ENCODE measurements around the gene SUN2.

The SUN2 gene

DNA sequence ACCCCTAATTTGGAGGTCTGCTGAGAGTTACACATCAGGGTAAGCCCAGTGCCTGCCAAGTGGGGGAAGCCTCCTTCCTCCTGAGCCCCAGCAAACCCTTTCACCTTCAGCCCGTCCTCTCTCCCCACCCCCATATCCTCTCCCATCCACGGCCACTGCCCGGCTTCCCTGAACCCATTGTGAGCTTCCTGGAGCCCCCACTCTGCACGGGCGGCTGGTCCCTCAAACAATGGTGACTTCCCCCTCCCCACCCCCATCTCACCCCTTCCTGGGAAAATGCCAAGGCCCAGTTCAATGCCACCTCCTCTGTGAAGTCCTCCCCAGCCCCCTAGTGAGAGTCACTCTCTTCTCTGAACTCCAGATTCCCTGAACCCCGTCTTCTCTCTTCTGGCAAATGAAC lies 20.3 kb upstream of the SUN2 start:
- no peak for DNase-seq

DNA sequence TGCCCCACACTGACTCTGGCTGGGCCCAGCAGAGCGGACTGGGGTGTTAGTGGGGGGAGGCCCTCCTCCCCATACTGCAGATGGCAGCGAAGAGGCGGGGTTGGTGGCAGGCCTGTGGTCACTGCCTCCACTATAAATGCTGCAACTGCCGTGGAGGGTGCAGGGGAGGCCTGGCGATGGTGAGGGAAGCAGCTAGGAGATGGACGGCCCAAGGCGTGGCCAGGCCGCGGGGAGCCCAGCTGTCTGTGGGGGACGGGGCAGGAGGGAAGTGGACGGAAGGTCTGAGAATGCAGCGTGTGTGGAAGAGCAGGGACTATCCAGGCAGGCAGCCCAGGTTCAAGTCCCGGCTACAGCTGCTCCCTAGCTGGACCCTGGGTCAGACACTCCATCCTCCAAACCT lies 19.9 kb upstream of the SUN2 start:
- DNase-seq, result no peak

GRCh38 chr22:38774496-38775166 lies 18.8 kb upstream of the SUN2 start:
- DNase-seq, result no peak

- no peak for DNase-seq
These were observed 17.7 kb upstream of the SUN2 start for GRCh38 chr22:38773363-38773946.

- DNase-seq, result no peak
These were observed 16.8 kb upstream of the SUN2 start for GRCh38 chr22:38772623-38772873.

DNA sequence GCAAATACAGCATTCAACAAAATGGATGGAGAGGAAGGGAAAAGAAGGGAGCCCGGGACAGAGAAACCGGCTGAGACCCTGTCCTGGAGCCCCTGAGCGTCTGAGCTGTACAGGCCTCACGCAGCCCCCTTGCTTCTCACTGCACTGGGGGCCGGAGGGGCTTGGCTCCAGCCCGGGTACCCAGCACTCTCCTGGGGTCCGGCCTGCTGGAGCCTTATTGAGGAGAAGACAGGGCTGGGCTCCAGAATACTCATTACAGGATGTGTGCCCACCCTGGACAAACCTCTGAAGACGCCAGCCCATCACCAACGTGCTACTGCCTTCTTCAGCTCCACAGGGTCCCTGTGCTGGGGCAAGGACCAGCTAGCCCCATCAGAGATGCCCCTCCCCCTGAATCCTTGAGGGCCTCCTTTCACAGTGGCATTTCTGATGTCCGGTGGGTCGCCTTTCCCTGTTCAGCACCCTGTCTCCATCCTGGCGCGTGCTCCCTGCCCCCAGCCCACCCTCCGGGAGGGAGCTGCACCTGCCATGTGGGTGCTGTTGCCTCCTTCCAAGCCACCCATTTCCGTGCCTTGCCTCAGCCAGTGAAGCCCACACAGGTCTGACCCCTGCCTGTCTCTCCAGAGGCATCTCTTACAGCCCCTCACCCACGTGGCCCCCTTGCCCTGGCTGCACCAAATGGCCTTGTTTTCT lies 14.6 kb upstream of the SUN2 start:
- DNase-seq, result no peak

GRCh38 chr22:38768036-38768435 lies 12.2 kb upstream of the SUN2 start:
- DNase-seq, result no peak

GRCh38 chr22:38767313-38767712 lies 11.5 kb upstream of the SUN2 start:
- no peak for DNase-seq

DNA sequence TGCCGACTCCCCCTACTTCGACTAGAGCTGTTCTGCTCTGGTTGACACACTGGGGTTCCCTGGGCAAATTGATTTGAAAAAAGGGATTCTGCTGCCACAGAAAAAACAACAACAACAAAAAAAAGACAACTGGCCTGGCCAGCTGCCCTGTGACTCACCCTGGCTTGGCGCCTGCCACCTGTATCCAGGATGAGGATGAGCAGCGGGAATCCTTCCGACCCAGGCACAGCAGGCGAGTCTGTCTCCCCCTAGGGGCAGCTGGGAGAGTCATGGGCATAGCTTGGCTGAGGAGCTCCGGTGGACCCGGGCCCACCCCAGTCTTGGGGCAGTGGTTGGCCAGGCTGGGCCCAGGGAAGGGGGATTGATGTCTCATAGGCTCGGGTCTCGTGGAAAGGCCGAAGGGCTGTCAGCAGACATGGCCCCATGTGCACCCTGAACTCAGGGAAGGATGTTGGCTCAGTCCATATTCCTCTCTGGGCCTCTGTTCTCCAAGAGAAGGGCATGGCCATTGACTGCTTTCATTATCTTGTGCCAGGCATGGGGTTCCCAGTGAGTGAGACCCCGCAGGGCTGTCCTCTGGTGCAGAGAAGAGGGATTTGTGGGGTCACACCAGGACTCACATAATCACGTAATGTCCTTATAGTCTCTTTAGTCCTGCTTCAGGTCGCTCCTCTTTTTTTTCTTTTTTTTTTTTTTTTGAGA lies 10.4 kb upstream of the SUN2 start:
- DNase-seq, result peak; percentile 68

GRCh38 chr22:38762551-38762983 lies 6.8 kb upstream of the SUN2 start:
- no peak for DNase-seq

GRCh38 chr22:38761202-38762162 lies 5.7 kb upstream of the SUN2 start:
- DNase-seq, result peak; percentile 35

DNA sequence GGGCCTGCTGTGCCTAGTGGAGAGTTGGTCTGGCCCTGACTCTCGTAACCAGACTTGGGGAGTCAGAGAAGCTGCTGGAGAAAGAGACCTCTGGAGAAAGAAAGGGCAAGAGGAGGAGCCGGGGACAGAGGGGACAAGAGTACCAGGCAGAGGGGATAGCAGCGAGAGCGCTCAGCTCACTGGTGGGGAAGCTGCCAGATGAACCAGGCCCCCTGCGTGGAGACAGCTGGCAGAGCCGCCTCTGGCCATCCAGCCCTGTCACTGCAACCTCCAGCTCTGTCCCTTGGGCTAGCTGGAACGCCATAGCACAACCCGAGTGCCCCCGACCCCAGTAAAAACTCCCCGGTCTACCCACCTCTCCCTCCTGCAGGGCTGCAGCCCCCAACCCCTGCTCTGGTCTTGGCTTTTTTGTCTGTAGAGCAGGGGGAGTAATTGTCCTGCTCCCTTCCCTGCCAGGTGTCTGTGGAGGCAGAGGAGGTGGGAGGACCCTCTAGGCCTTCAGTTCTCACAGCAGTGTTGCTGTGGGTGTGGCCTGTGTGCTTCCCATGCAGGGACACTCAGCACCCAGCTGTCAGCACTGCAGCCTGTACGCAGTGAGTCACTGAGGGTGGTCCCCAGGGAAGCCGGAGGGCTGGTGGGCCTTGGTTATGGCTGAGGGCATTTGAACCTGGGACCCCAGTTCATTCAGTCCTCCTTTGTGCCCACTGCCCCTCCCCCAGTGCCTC lies 4.8 kb upstream of the SUN2 start:
- DNase-seq, result peak; percentile 70

DNA sequence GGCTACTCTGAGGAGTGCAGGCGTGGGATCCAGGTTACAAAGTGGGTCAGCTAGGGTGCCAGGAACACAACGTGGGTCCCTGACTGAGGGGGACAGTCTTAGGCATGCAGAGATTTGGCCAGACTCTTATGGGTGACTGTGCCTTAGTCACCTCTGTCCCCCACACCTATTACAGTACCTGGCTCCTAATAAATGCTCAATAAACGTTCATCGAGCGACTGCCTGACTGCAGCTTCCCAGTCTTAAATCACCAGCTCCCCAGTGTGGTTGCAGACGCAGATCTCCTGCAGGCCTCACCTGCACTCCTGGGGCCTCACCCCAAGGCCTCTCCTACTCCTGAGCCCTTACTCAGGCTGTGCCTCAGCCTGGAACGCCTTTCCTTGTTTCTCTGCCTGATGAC lies 3.2 kb upstream of the SUN2 start:
- no peak for DNase-seq

GRCh38 chr22:38758276-38758945 lies 2.6 kb upstream of the SUN2 start:
- DNase-seq, result no peak

DNA sequence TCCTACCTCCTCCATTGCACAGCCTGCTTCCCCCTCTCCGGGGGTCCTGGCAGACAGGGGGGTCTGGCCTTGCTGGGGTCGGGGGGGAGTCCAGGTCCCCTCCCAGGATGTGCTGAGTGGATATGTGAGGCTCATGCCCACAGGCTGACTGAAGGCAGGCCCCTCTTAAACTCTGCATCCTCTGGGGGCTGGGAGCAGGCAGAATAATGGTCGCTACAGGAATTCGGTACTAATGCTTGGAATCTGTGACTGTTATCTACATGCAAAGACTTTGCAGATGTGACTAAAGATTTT lies 1.6 kb upstream of the SUN2 start:
- no peak for DNase-seq

GRCh38 chr22:38756711-38757463 lies 1.1 kb upstream of the SUN2 start:
- DNase-seq, result no peak

DNA sequence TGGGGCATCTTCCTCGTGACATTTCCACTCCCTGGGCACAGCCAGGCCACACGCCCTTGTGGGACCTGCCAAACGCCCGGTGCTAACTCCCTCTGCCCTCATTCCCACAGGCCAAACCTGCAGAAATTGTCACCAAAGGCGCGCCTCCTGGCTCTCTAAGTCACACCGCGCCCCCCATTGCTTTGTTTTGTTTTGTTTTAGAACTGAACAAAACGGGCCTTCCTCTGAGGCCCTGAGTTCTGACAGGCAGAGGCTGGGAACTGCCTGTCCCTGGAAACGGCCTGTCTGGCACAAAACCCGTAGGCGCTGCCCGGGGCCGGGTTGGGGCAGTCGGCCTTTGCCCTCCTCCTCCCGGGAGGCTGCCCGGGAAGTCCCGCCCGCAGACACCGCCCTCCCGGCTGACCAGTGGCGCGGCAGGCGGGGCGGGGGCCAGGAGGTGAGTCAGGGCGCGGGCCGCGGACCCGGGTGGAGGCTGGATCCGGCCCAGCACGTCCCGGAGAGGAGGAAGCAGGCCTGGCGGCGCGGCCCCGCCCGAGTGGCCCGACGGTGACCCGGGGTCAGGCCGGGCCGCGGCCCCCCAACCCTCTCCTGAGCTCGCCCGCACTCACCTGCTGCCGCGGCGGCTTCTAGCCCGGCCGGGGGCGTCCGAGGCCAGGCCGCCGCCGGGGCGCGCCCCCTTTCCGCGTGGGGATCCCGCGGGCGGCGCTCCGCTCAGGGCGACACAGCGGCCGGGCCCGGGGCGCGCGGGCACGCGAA lies 465 bp downstream of the SUN2 start:
- DNase-seq, result peak; percentile 44

DNA sequence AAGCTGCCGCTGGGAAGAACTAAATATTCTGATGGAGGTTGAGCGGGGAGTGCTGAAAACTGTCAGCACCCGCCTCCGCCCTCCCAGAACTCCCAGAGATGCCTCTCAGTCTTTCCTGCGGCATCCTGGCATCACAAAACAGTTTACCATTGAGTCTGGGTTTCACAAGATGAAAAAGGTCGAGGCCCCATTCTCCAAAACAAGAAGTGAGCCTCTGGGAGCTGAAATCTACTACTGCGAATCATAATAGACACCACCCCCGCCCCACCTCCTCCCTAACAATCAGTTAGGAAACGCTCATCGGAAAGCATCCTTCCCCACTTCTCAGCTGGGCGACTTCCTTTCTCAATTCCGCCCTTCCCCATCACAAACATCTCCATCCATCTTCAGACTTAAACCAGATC lies 1.0 kb downstream of the SUN2 start:
- peak; percentile 42 for DNase-seq

- peak; percentile 42 for DNase-seq
These were observed 1.6 kb downstream of the SUN2 start for GRCh38 chr22:38753948-38754750.
